VCaP (cell line): ENCODE data around the gene TTLL8.

Experiments used
- H3K27ac ChIP-seq: fragments of 450-650 bp; 2 replicates; pipeline ENCODE4 v1.5.1; 2017
- CTCF ChIP-seq: fragments of 450-650 bp; conservative IDR thresholded peaks from 2 replicates; pipeline ENCODE4 v1.5.1; 2017; ENCODE audit warnings: mild to moderate bottlenecking, moderate library complexity

Gene TTLL8

GRCh38 chr22:50074056-50074455 lies 16.0 kb upstream of the TTLL8 start:
- TF ChIP-seq CTCF: no peak
- no peak overlapping the region for H3K27ac ChIP-seq

GRCh38 chr22:50072714-50073538 lies 14.8 kb upstream of the TTLL8 start:
- H3K27ac ChIP-seq: no peak overlapping the region
- TF ChIP-seq CTCF: no peak

- H3K27ac ChIP-seq: no peak overlapping the region
- TF ChIP-seq CTCF: no peak
Observed at GRCh38 chr22:50072167-50072555, 14.1 kb upstream of the TTLL8 start.

- H3K27ac ChIP-seq: no peak overlapping the region
- TF ChIP-seq CTCF: no peak
Observed at GRCh38 chr22:50071432-50072166, 13.5 kb upstream of the TTLL8 start.

- no peak for TF ChIP-seq CTCF
- no peak overlapping the region for H3K27ac ChIP-seq
Observed at GRCh38 chr22:50070366-50070765, 12.3 kb upstream of the TTLL8 start.

GRCh38 chr22:50068096-50068495 lies 10.0 kb upstream of the TTLL8 start:
- TF ChIP-seq CTCF: no peak

GRCh38 chr22:50067244-50067643 lies 9.1 kb upstream of the TTLL8 start:
- H3K27ac ChIP-seq: no peak overlapping the region

More at GRCh38 chr22:50068096-50068495, 10.0 kb upstream of the TTLL8 start:
- no peak overlapping the region for H3K27ac ChIP-seq

More at GRCh38 chr22:50067244-50067643, 9.1 kb upstream of the TTLL8 start:
- no peak for TF ChIP-seq CTCF
